SK-N-SH (cell line): ENCODE measurements around the gene SLC45A1. TPM values are rescaled to one million over a fixed set of nuclear protein-coding genes. Genes with fewer than 3 reads are reported as not detected.

ENCODE experiments used
- CTCF ChIA-PET: fragments of 300-600, 350-600 bp; formaldehyde crosslinking; extraction: SDS; loops from one replicate; lab custom pipeline; 2021; lab: Yijun Ruan, JAX
- POLR2A ChIA-PET: fragments of 350-600 bp; sonication (Branson Sonifier 250); formaldehyde crosslinking; extraction: SDS; loops from one replicate; lab custom pipeline; 2020; ENCODE audit warnings: antibody characterized with exemption, inconsistent platforms; lab: Yijun Ruan, JAX
- DNase-seq: peaks from one replicate; pipeline ENCODE4 v3.0.0; 2012
- H2AFZ ChIP-seq: fragments of 200-600 bp; sonication (generic); 2 replicates; pipeline ENCODE4 v1.8.1; 2016; ENCODE audit warnings: antibody characterized with exemption, mild to moderate bottlenecking, low read depth
- H3F3A ChIP-seq: fragments of 200-600 bp; sonication (generic); replicated peaks from 2 replicates; pipeline ENCODE3; 2016; ENCODE audit warnings: antibody characterized with exemption, mild to moderate bottlenecking; ENCODE audit not compliant: insufficient read depth
- H3K27ac ChIP-seq, 2 experiments: fragments of 200-500 bp in 1 of 2; fragments of 200-600 bp in 1 of 2; sonication (Bioruptor generic) in 1 of 2; sonication (generic), shearing (Covaris generic) in 1 of 2; 2 replicates each; pipeline versions ENCODE4 v1.5.1 to v1.6.1; 2014 to 2016; ENCODE audit warnings: low read depth in 2 of 2, inconsistent platforms in 1 of 2, low read length in 1 of 2, mild to moderate bottlenecking in 1 of 2, mixed read lengths in 1 of 2
- H3K27me3 ChIP-seq: fragments of 200-600 bp; sonication (generic), shearing (Covaris generic); 2 replicates; pipeline ENCODE4 v1.6.1; 2016; ENCODE audit warnings: mixed run types; ENCODE audit not compliant: insufficient read depth
- H3K36me3 ChIP-seq, 2 experiments: fragments of 200-500 bp in 1 of 2; fragments of 200-600 bp in 1 of 2; sonication (Bioruptor generic) in 1 of 2; sonication (generic) in 1 of 2; replicated peaks in 1 of 2; 2 replicates each; pipeline versions ENCODE3 to v1.5.1; 2014 to 2016; ENCODE audit warnings: low read length in 1 of 2, mild to moderate bottlenecking in 1 of 2; ENCODE audit not compliant: insufficient read depth in 2 of 2, control insufficient read depth in 1 of 2
- H3K4me1 ChIP-seq, 2 experiments: fragments of 200-500 bp in 1 of 2; fragments of 200-600 bp in 1 of 2; sonication (Bioruptor generic) in 1 of 2; sonication (generic), shearing (Covaris generic) in 1 of 2; 2 replicates each; pipeline versions ENCODE4 v1.5.1 to v1.6.1; 2014 to 2016; ENCODE audit warnings: low read depth in 1 of 2, low read length in 1 of 2, mixed run types in 1 of 2; ENCODE audit not compliant: insufficient read depth in 2 of 2, control insufficient read depth in 1 of 2
- H3K4me2 ChIP-seq: fragments of 200-600 bp; sonication (generic), shearing (Covaris generic); 2 replicates; pipeline ENCODE4 v1.6.1; 2017; ENCODE audit warnings: mixed run types
- H3K4me3 ChIP-seq, 2 experiments: fragments of 200-500 bp in 1 of 2; fragments of 200-600 bp in 1 of 2; sonication (Bioruptor generic) in 1 of 2; sonication (generic), shearing (Covaris generic) in 1 of 2; 2 replicates each; pipeline versions ENCODE4 v1.5.1 to v1.8.1; 2014 to 2016; ENCODE audit warnings: low read depth in 2 of 2, inconsistent platforms in 1 of 2, low read length in 1 of 2, mild to moderate bottlenecking in 1 of 2, mixed read lengths in 1 of 2, moderate library complexity in 1 of 2
- H3K79me2 ChIP-seq: fragments of 200-600 bp; sonication (generic); 2 replicates; pipeline ENCODE4 v1.8.1; 2017; ENCODE audit warnings: mild to moderate bottlenecking; ENCODE audit not compliant: insufficient read depth
- H3K9ac ChIP-seq: fragments of 200-600 bp; sonication (generic); 2 replicates; pipeline ENCODE4 v1.6.1; 2017; ENCODE audit warnings: mixed run types
- H3K9me2 ChIP-seq: fragments of 200-600 bp; sonication (generic); 2 replicates; pipeline ENCODE4 v1.6.1; 2017; ENCODE audit warnings: mixed run types
- H3K9me3 ChIP-seq: fragments of 200-600 bp; sonication (generic); 2 replicates; pipeline ENCODE4 v1.6.1; 2017; ENCODE audit warnings: mixed run types, mild to moderate bottlenecking, moderate library complexity
- H4K20me1 ChIP-seq: fragments of 200-600 bp; sonication (generic); 2 replicates; pipeline ENCODE4 v1.6.1; 2017; ENCODE audit warnings: mild to moderate bottlenecking, mixed run types; ENCODE audit not compliant: insufficient read depth
- CHD2 ChIP-seq: fragments of 150-350 bp; IDR thresholded peaks from 2 replicates; pipeline ENCODE4 v1.6.1; 2018; ENCODE audit warnings: low read length; ENCODE audit not compliant: partially characterized antibody
- ELF1 ChIP-seq: IDR thresholded peaks from 2 replicates; pipeline ENCODE4 v1.4.0; 2012
- EZH2phosphoT487 ChIP-seq: fragments of 200-600 bp; sonication (generic); IDR thresholded peaks from 2 replicates; pipeline ENCODE4 v1.6.1; 2017; ENCODE audit warnings: low read depth, mixed run types, mild to moderate bottlenecking, antibody characterized with exemption, moderate library complexity, borderline replicate concordance
- GABPA ChIP-seq: IDR thresholded peaks from 2 replicates; pipeline ENCODE4 v1.4.0; 2012; ENCODE audit warnings: low read depth, mild to moderate bottlenecking
- GATA2 ChIP-seq: sonication (generic); formaldehyde crosslinking; IDR thresholded peaks from 2 replicates; pipeline ENCODE4 v1.5.0; 2020; ENCODE audit warnings: mild to moderate bottlenecking, missing genetic modification reagents
- JUND ChIP-seq: IDR thresholded peaks from 2 replicates; pipeline ENCODE4 v1.4.0; 2012
- MAX ChIP-seq: IDR thresholded peaks from 2 replicates; pipeline ENCODE4 v1.4.0; 2012; ENCODE audit warnings: low read depth
- MEF2A ChIP-seq: IDR thresholded peaks from 2 replicates; pipeline ENCODE4 v1.4.0; 2012; ENCODE audit warnings: low read depth, borderline replicate concordance
- MXI1 ChIP-seq: IDR thresholded peaks from 2 replicates; pipeline ENCODE4 v1.6.1; 2012; ENCODE audit warnings: mild to moderate bottlenecking, low read depth, low read length, improper control_type of control experiment
- NFIC ChIP-seq: IDR thresholded peaks from 2 replicates; pipeline ENCODE4 v1.4.0; 2012; ENCODE audit warnings: borderline replicate concordance
- PBX3 ChIP-seq: IDR thresholded peaks from 2 replicates; pipeline ENCODE4; 2012
- RCOR1 ChIP-seq: fragments of 150-350 bp; IDR thresholded peaks from 2 replicates; pipeline ENCODE4 v1.6.1; 2017; ENCODE audit warnings: antibody characterized with exemption, low read length
- RXRA ChIP-seq: IDR thresholded peaks from 2 replicates; pipeline ENCODE4 v1.4.0; 2012; ENCODE audit warnings: low read depth, mild to moderate bottlenecking, borderline replicate concordance
- SIN3A ChIP-seq: IDR thresholded peaks from 2 replicates; pipeline ENCODE4 v1.6.1; 2012; ENCODE audit warnings: low read depth, mild to moderate bottlenecking, low read length, moderate library complexity, borderline replicate concordance
- TAF1 ChIP-seq: IDR thresholded peaks from 2 replicates; pipeline ENCODE4 v1.6.1; 2012; ENCODE audit warnings: low read depth, mild to moderate bottlenecking, low read length, moderate library complexity, borderline replicate concordance
- TCF12 ChIP-seq: IDR thresholded peaks from 2 replicates; pipeline ENCODE4 v1.4.0; 2012
- USF1 ChIP-seq: IDR thresholded peaks from 2 replicates; pipeline ENCODE4 v1.4.0; 2012; ENCODE audit warnings: low read depth, borderline replicate concordance
- USF2 ChIP-seq: fragments of 150-350 bp; IDR thresholded peaks from 2 replicates; pipeline ENCODE4 v1.6.1; 2017; ENCODE audit warnings: antibody characterized with exemption, low read length, low read depth, borderline replicate concordance
- ZBTB33 ChIP-seq: IDR thresholded peaks from 2 replicates; pipeline ENCODE4 v1.4.0; 2012; ENCODE audit warnings: low read depth, borderline replicate concordance
- WGBS: methylation state at CpG from one replicate; pipeline ENCODE4 v1.1.6; 2017; ENCODE audit warnings: low lambda C conversion rate; 5-methylcytosine and 5-hydroxymethylcytosine counted together
- polyA plus RNA-seq, 3 experiments: library from polyadenylated mRNA; depleted of rRNA; stranded (reverse); fragments of >200 nt; gene quantifications; 2 replicates each; pipeline ENCODE4 v1.2.3, GENCODE V29; 2012

Gene SLC45A1
- polyA plus RNA-seq, 1 of the 3 experiments (the other 2 are of a cell fraction): 2.5 TPM

- TF ChIP-seq GATA2 (CRISPR knock-in tag) (no peak), ZBTB33 (no peak), JUND (no peak), CHD2 (no peak), USF2 (no peak), GABPA (no peak), TAF1 (no peak), NFIC (no peak), SIN3A (no peak), MAX (no peak), MEF2A (no peak), USF1 (no peak), ELF1 (no peak)
- H3K4me2 ChIP-seq: no peak overlapping the region
- 94% methylated on average over 27 of the region's 47 CpGs for WGBS
- H3K4me3 ChIP-seq: no peak overlapping the region
- H2AFZ ChIP-seq: no peak overlapping the region
- H3K4me1 ChIP-seq: peaks cover 0 to 11% of the 10 kb centered on the region in 2 experiments; a peak in 1 of 4 replicates
- no peak for DNase-seq
- no peaks in the 10 kb centered on the region for H3K27me3 ChIP-seq
- H4K20me1 ChIP-seq: no peaks in the 10 kb centered on the region
- CTCF ChIA-PET: interaction anchor here (1.8 to 2.6 kb wide), 3 partner anchors 16 to 21 kb away, joined by 6 to 12 read pairs (median 7); no protein-coding TSS in a partner anchor
- H3K9me3 ChIP-seq: no peaks in the 10 kb centered on the region
- H3K27ac ChIP-seq: no peak overlapping the region
- peaks cover 0 to 2% of the 10 kb centered on the region in 2 experiments for H3K36me3 ChIP-seq
- H3K9ac ChIP-seq: no peak overlapping the region
- H3K9me2 ChIP-seq: no peaks in the 10 kb centered on the region
- H3F3A ChIP-seq: no peaks in the 10 kb centered on the region
- POLR2A ChIA-PET: no interaction called here
- no peaks in the 10 kb centered on the region for H3K79me2 ChIP-seq
Observed at GRCh38 chr1:8330271-8331125, 12.6 kb downstream of the SLC45A1 start.

- CTCF ChIA-PET: interaction anchor here (0.9 kb wide), 1 partner anchor 318 kb away, joined by 4 read pairs; no protein-coding TSS in a partner anchor
- no peak for DNase-seq
- TF ChIP-seq PBX3 (no peak), RXRA (no peak), ZBTB33 (no peak), TCF12 (no peak), RCOR1 (no peak), NFIC (no peak), EZH2phosphoT487 (no peak), MXI1 (no peak)
Observed at GRCh38 chr1:8332806-8333205, 14.9 kb downstream of the SLC45A1 start.

More at GRCh38 chr1:8332806-8333205, 14.9 kb downstream of the SLC45A1 start:
- no peak overlapping the region for H3K27ac ChIP-seq
- WGBS: 96% methylated on average over 16 of the region's 16 CpGs
- H3K4me2 ChIP-seq: no peak overlapping the region
- H3K9ac ChIP-seq: no peak overlapping the region
- H3K79me2 ChIP-seq: no peaks in the 10 kb centered on the region
- H3K9me3 ChIP-seq: no peaks in the 10 kb centered on the region
- H3F3A ChIP-seq: no peaks in the 10 kb centered on the region
- no peak overlapping the region for H3K4me3 ChIP-seq
- POLR2A ChIA-PET: no interaction called here
- no peaks in the 10 kb centered on the region for H3K27me3 ChIP-seq
- no peak overlapping the region for H2AFZ ChIP-seq
- H3K36me3 ChIP-seq: no peaks in the 10 kb centered on the region
- H3K9me2 ChIP-seq: no peaks in the 10 kb centered on the region
- H4K20me1 ChIP-seq: no peaks in the 10 kb centered on the region
- H3K4me1 ChIP-seq: peaks cover 0 to 11% of the 10 kb centered on the region in 2 experiments; a peak in 1 of 4 replicates
